Activated T-cell treated with anti-CD3 and anti-CD28 coated beads for 24 hours (primary cell): ENCODE data around the gene PRORP.
"Not testable (repeated sequence)": the region's sequence is repeated elsewhere in the genome, so short reads cannot be mapped to it uniquely, and the experiment has no call there.

Source experiments
- DNase-seq: peaks from one replicate; pipeline ENCODE4 v3.0.0-alpha.2; 2020; ENCODE audit warnings: low read depth

Gene PRORP

DNA sequence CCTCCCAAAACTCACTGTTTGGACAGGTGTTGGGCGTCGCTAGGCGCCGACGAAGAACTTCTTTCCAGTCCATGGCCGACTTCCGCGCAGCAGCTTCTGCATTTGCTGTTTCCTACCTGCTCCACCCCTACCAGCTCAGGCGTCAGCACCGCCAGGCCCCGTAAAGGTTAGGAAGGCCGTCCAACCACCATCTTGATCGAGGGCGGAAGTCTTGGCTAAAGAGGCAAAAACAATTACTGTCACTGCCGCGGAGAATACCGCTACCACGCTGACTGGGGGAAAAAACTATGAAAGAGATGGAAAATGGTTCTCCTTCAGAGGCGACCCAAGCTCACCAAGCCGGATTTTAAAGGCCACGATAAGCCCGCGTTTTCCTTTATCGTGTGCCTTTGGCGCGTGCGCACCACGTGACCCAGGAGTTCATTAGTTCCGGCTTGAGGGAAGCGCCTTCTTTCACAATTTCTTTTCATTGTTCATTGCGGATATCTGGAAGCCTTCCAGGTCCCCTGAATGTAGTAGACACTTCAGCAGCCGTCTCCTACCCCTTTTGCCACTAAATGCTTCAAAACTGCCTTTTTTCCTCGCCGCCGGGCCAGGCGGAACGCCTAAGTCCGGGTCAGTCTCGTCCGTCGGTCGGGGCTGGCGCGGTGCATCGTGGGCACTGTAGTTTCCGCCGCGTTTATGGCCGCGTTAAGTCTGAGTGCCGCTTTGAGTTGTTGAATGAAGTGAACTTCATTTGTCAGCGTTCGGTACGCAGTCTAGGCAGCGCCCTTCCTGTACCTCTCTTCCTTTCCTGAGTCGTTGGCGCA, at the start of gene PRORP, which contains the start of gene PPP2R3C:
PRORP (plus strand) TSS at position 666 of the 809 bp plus-strand sequence. CDS start 694 bp downstream, outside the sequence.
PPP2R3C (minus strand) TSS at position 104 of the 809 bp plus-strand sequence; CDS start at position 73, 31 bp downstream.
- peak; percentile 79 for DNase-seq

DNA sequence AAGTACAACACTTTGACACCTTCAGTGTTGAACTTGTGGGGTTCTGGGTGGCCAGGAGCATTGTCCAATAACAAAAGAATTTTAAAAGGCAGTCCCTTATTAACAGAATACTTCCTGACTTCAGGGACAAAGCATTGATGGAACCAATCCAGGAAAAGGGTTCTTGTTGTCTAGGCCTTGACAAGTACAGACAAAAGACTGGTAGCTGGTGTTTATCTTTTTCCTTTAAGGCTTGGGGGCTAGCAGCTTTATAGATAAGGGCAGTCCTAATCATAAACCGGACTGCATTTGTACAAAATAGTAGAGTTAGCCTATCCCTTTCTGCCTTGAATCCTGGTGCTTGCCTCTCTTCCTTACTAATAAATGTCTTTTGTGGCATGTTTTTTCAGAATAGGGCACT, 48.9 kb upstream of the PRORP start:
- DNase-seq = no peak

DNA sequence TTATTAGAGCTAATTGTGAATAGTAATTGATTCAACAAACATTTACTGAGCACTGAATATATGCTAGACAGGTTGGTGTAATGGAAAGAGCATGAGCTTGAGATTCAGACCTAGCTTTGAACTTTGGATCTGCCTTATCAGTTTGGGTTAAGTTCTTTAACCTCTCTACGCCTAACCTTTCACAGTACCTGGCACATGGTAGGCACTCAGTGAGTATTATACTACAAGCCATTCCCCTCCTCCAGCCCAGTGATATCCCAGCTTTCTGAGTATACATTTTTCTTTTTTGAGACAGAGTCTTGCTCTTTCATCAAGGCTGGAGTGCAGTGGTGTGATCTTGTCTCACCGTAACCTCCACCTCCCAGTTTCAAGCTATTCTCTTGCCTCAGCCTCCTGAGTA, 44.3 kb upstream of the PRORP start:
- no peak for DNase-seq

DNA sequence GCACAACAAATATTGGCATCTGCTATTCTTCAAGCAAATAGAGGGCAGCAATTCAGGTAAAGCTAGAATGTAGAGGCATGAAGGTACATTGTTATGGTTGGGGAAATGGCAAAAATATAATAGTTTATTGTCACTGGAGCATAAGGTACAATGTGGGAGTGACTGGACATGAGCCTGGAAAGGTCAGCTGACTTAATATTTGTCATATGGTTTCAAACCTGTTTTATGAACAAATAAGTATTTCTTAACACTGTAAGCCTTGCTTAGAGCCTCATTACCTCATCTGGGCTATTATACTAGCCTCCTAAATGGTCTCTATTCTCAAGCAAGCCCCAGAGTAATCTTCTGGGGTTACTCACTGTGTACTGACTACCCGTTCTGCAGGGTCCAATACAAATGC, 42.6 kb upstream of the PRORP start:
- DNase-seq = no peak

DNA sequence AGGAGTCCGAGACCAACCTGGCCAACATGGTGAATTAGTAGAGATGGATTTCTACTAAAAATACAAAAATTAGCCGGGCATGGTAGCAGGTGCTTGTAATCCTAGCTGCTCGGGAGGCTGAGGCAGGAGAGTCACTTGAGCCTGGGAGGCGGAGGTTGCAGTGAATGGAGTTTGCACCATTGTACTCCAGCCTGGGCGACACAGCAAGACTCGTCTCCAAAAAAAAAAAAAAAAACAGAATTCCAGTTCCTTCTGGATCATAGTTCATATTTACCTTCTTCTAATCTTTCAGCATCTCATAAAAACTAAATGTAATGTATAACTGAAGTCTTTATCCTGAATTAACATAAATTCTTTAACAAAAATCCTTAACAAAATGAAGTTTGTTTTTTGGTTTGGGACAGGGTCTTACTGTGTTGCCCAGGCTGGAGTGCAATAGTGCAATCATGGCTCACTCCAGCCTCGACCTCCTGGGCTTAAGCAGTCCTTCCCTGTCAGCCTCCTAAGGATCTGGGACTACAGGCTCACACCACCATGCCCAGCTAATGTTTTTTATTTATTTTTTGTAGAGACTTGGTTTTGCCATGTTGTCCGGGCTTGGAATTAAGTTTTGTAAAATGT, 38.7 kb upstream of the PRORP start:
- DNase-seq = no peak

DNA sequence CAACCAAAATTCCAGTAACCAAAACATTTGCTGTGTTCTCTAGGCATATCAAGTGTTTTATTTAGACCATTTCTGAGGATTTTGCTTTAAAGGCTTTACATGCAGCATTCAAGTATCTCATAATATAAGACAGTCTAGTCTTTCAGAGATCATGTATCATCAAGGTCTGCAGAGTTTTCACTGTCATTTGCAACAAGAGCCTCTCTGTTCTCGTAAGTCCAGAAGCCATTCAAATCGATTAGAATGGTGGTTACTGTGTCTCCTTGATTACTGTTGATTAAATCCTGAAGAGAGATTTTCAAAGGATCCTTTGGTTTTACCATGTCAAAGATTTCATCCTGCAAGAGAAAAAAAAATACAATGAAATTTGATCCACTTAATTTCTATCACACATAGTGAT, 36.9 kb upstream of the PRORP start:
- DNase-seq = no peak

DNA sequence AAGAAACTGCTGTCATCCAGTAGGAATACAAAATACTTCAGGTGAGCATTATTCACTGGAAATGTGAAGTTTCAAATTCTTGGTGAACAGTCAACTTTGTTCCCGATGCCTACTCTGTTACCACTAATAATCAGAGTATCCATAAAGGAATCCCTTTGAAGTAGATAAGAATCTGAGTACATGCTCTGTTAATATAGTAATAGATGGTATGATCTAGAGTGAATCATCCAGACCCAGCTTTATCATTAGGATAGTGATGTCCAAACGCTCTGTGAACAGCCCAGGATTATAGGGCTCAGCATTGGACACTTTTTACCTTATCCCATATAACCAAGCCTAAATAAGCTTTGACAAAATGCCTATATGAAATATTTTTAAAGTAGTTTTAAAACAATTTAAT, 33.8 kb upstream of the PRORP start:
- no peak for DNase-seq

DNA sequence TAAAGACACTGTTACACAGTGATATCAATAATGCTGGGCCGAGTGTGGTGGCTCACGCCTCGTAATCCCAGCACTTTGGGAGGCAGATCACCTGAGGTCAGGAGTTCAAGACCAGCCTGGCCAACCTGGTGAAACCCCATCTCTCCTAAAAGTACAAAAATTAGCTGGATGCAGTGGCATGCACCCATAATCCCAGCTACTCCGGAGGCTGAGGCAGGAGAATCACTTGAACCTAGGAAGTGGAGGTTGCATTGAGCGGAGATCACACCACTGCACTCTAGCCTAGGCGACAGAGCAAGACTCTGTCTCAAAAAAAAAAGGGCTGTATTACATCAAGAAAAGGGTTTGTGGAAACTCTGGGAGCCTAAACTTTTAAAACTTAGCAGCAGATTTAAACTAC, 27.7 kb upstream of the PRORP start:
- DNase-seq = not testable (repeated sequence)

DNA sequence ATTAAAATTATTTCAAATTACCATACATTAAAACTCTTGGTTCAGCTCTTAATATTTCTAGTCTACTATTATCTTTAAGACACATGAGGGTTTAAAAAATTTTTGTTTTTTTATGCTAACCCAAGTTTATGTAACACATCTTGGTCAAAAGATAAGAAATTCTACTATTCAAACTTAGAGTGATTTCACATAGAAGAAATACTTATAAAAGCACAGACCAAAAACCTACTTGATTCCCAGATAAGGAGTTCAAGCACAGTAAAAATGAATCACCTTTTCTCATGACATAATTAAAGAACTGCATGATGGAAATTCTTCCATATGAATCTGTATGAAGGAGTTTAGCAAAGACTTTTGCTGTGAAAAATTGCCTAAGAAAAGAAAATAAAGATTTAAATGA, 14.5 kb upstream of the PRORP start:
- no peak for DNase-seq

DNA sequence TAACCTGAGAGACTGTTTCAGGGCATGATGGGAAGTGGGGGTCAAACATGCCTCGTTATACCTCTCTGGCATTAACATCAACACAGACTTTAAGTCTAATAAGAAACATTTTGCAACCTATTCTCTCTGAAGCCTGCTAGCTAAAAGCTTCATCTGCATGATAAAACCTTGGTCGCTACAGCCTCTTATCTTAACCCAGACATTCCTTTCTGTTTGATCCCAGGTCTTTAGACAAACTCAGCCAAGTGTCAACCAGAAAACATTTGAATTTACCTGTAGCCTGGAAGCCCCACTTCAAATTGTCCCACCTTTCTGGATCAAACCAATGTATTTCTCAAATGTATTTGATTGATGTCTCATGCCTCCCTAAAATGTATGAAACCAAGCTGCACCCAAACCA, 9.7 kb upstream of the PRORP start:
- no peak for DNase-seq

DNA sequence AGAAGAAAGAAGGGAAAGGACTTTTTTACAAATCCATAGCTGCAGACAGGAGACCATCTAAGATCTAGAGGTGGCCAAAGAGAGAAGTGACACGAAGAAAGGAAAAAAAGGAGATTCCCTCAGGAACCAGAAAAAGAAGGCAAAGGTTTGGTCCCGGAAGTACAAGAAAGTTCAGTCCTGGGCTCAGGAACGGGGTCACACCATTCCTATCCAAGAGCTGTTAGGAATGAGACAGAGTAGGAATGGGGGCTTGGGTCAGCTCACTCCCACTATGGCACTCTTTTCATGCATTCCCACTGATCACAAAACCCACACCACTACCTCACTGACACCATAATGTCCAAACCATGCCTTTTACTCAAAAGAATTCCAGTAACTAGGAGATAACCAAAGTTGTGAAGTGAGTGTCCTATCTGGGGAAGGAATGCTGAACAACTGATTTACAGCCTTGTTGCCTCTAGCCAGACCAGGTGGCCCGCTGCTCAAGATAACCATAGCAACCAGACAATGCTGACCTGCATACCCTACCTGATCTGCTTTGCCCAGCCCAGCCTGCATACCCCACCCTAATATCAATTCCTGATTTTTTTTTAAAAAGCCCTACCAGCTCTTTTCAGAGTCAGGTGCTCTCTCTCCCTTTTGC, 8.9 kb upstream of the PRORP start:
- no peak for DNase-seq

DNA sequence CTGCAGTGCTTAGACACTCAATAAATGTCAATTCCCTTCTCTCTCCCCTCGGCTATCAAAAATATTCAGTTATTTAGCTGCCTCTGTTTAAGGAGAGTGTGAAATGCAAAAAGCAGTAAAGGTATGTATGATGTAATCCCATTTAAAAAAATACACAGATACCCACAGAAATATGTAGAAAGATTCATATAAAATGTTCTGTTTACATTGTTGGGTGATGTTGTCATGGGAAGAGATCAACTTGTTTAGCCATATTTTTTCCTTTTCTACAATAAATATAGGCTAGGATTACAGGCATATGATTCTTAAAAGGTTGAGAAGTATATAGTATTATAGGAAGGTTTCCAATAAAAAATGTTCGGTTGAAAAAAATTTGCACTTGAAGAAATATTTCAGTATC, 8.3 kb upstream of the PRORP start:
- no peak for DNase-seq

DNA sequence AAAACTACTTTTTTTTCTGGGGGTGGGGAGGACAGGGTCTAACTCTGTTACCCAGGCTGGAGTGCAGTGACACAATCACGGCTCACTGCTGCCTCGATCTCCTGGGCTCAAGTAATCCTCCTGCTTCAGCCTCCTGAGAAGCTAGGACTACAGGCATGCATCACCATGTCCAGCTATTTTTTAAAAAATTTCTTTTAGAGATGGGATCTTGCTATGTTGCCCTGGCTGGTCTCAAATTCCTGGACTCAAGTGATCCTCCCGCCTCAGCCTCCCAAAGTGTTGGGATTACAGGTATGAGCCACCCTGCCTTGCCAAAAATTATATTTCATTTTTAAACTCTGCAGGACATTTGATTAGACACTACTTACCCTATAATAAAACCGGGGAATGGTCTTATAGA, 6.1 kb upstream of the PRORP start:
- DNase-seq = no peak

DNA sequence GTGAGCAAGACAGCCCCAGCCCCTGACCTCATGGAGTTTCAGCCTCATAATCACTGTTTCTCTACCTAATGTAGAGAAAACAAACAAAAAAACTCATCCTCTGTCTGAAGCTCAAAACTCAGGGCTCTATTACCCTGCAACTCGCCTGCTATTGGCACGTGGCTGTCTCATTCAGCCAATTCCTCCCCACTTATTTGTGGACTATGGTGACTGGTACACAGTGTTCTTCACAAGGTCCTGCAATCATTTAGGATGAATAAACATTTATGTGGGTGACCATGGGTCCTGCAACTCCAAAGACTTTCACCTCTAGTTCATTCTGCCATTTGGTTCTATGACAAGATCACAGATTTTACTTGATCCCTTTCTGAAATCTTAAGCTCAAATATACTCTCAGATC, 5.2 kb upstream of the PRORP start:
- DNase-seq = no peak

DNA sequence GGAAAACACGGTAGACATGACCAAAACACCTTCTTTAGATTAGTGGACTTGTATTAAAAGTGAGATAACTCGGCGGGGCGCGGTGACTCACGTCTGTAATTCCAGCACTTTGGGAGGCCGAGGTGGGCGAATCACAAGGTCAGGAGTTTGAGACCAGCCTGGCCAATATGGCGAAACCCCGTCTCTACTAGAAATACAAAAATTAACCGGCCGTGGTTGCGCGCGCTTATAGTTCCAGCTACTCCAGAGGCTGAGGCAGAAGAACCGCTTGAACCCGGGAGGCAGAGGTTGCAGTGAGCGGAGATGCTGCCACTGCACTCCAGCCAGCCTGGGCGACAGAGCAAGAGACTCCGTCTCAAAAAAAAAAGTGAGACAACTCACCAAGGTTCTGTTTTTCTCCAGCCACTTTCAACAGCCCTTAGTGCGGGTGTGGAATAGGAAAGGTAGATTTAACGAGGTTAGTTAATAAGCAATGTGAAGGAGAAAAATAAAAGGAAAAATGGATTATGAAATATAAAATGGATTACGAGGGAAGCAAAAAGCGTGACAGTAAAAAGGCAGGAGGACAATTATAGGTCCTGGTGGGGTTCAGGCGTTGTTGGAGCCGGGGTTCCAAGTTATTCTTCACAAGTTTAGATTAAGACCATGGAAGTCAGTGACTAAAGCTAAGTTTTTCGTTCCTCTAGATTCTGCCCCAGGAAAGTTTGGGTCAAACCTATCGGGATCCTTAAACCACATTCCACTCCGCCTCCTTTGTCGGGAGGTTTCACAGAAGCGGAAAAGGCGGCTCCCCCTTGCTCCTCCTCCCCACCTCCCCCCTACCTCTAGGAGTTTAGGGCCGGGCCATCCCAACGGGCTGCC, 1.1 kb upstream of the PRORP start:
- no peak for DNase-seq

DNA sequence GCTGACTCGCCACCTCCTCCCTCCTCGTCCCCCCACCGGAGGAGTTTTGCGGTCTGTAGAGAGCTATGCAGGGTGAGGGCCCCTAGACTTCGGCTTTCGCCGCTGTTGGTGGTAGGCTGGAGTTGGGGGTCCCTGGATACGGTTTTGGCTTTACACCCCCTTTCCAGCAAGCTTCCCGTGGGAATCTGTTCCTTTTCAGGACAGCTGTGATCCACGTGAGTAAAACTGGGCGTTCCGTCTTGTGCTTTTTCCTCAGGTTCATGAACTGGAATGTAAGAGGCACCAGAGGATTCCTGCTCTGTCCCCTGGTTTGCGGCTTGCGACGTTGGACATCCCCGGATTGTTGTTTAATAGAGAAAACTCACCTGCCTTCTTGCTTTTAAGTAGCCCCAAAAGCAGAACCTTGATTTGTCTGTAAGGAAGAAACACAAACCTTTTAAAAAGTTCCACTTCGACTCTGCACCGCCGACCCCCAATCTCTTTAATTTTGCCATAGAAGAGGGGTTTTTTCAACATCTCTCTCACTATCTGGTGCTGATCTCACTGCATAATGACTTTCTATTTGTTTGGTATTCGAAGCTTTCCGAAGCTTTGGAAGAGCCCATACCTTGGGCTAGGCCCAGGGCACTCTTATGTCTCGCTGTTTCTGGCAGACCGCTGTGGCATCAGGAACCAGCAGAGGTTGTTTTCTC, 490 bp downstream of the PRORP start:
- DNase-seq = no peak

DNA sequence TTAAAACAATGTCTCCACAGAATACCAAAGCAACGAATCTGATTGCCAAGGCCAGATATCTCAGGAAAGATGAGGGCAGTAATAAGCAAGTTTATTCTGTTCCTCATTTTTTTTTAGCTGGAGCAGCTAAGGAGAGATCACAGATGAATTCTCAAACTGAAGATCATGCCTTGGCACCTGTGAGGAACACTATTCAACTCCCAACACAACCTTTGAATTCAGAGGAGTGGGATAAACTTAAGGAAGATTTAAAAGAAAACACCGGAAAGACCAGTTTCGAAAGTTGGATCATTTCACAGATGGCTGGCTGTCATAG, 994 bp downstream of the PRORP start:
- DNase-seq = no peak

DNA sequence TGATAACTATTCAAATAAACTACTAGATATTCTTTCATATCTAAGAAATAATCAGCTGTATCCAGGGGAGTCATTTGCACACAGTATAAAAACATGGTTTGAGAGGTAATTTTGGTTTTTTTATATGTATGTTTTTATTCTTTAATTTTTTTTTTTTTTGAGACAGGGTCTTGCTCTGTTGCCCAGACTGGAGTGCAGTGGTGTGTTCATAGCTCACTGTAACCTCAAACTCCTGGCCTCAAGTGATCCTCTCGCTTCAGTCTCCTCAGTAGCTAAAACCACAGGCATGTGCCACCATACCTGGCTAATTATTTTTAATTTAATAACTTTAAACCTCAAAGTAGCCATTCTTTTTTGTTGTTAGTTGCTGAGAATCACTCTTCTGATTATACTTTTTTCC, 1.8 kb downstream of the PRORP start:
- no peak for DNase-seq

DNA sequence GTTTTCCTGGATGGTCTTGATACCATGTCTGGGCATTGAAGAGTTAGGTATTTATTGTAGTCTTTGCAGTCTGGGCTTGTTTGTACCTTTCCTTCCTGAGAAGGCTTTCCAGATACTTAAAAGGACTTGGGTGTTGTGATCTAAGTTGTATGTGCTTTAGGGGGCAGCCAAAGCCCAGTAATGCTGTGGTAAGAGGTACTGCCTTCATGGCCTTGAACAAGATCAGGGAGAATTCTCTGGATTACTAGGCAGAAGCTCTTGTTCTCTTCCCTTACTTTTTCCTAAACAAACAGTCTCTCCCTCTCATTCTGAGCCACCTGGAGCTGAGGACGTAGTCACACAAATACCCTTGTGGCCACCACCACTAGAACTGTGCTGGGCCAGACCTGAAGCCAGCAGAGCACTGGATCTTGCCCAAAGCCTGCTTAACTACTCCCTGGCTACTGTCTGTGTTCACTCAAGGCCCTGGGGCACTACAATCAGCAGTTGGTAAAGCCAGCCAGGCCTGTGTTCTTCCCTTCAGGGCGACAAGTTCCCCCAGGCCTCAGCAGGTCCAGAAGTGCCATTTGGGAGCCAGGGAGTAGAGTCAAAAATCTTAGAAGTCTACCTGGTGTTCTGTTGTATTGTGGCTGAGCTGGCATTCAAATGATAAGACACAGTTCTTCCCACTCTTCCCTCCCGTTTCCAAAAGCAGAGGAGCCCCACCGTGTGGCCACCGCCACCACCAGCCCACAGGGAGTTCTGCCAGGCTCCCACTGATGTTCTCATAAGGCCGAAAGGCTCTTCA, 11.4 kb downstream of the PRORP start:
- DNase-seq = no peak

DNA sequence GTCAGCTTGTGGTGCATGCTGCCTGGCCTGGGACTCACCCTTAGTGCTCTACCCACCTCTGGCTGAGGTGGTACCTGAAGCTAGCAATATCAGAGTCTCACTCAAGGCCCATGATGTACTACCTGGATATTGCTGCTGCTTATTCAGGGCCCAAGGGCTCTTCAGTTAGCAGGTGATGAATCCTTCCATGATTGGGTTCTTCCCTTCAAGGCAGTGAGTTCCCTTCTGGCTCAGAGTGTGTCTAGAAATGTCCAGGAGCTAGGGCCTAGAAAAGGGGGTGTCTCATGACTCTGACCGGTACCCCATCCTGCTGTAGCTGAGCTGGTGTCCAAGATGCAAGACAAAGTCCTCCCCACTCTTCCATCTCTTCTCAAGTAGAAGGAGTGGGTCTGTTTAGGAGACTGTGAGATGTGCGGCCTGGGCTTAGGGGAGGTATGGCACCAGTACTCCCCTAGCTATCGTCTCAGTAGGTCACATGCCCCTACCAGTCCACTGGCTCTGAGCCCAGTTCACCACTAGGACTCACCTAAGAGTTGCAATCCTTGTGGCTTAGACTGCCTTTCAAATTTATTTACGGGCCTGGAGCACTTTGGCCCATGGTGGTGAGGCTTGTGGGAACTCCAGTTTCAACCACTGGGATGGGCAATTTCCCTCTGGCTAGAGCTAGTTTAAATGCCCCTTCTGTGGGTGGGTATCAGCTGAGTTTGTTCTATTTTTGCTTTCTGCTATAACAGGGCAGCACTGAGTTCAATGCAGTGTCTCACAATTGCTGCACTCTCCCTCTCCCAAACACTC, 12.2 kb downstream of the PRORP start:
- DNase-seq = no peak
